Choroid plexus epithelial cell (primary cell): Measurements from ENCODE around the gene MOCS3.

Experiments
- DNase-seq: peaks from one replicate; pipeline ENCODE4 v3.0.0-alpha.2; 2010; ENCODE audit warnings: low read depth
- H3K4me3 ChIP-seq: 2 replicates; pipeline ENCODE4 v1.5.1; 2011; ENCODE audit warnings: low read depth, mild to moderate bottlenecking, control low read depth, low read length, moderate library complexity
- TF ChIP-seq, protein P1 (sequence below): conservative IDR thresholded peaks from 2 replicates; pipeline ENCODE4 v1.5.1; 2011; ENCODE audit warnings: low read depth, mild to moderate bottlenecking, control low read depth, inconsistent platforms, low read length, moderate library complexity

Gene MOCS3

DNA sequence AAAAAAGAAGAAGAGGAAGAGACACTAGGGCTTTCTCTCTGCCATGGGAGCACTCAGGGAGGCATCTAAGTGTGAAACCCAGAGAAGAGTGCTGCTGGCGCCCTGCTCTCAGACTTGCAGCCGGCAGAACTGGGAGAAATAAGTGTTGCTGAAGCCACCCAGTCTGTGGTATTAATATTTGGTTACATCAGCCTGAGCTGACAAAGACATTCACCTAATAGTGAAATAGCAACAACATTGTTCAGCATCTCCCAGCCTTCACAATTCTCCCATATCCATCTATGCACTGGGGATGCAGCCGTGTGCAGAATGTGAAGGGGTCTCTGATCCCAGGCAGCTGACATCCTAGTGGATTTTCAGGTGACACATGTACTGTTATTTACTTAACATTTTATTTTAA, 52.3 kb downstream of the MOCS3 start:
- TF ChIP-seq, protein P1, sequence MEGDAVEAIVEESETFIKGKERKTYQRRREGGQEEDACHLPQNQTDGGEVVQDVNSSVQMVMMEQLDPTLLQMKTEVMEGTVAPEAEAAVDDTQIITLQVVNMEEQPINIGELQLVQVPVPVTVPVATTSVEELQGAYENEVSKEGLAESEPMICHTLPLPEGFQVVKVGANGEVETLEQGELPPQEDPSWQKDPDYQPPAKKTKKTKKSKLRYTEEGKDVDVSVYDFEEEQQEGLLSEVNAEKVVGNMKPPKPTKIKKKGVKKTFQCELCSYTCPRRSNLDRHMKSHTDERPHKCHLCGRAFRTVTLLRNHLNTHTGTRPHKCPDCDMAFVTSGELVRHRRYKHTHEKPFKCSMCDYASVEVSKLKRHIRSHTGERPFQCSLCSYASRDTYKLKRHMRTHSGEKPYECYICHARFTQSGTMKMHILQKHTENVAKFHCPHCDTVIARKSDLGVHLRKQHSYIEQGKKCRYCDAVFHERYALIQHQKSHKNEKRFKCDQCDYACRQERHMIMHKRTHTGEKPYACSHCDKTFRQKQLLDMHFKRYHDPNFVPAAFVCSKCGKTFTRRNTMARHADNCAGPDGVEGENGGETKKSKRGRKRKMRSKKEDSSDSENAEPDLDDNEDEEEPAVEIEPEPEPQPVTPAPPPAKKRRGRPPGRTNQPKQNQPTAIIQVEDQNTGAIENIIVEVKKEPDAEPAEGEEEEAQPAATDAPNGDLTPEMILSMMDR, result no peak
- H3K4me3 ChIP-seq, result no peak overlapping the region
- DNase-seq, result no peak

GRCh38 chr20:51011479-51011878, 52.9 kb downstream of the MOCS3 start:
- DNase-seq, result no peak
- TF ChIP-seq, protein P1, result no peak
- no peak overlapping the region for H3K4me3 ChIP-seq

DNA sequence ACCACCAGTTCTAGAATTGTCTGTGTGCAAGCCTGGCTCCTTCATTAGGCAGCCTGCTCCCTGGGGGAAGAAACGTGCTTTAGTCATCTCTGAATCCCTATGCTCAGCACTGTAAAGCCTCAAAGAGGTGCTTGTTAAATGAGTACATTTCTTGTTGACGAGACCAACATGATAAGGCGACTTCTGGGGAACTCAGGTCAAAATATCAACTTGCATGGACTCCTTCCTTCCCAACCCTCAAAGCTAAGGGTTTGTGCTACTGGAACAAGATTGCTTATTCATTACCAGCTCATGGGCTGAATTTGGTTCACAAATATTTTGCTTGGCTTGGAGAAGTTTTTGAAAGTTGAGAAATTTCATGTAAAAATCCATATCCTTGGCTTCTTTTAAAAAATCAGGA, 53.7 kb downstream of the MOCS3 start:
- H3K4me3 ChIP-seq, result no peak overlapping the region
- TF ChIP-seq, protein P1, result no peak
- no peak for DNase-seq
